ENCODE data around the gene OR11H7.
"Not testable (repeated sequence)": the region's sequence is repeated elsewhere in the genome, so short reads cannot be mapped to it uniquely, and the experiment has no call there.

Gene OR11H7

DNA sequence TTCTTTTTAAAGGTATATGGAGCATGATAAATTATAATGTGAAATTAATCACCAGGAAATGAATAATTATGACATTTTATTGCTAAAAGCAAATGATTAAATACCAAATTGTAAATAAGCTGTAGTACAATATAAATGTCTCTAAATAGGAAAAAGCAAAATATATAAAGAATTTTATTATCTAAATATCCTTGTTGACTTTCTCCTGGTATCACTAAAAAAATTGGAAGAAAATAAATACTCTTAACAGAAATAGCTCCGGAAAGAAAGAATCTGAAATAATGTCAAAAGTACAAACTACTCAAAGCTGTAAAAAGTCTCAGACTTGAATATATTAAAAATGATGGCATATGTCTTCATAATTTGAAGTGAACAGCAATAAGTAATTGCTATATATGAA, at the start of gene OR11H7:
TSS of gene OR11H7 (plus strand) at position 301 of the 400 bp plus-strand sequence.
- in situ Hi-C loops (cut with MboI; ENCODE audit: low sequenced_read_pairs), result no loop called here

DNA sequence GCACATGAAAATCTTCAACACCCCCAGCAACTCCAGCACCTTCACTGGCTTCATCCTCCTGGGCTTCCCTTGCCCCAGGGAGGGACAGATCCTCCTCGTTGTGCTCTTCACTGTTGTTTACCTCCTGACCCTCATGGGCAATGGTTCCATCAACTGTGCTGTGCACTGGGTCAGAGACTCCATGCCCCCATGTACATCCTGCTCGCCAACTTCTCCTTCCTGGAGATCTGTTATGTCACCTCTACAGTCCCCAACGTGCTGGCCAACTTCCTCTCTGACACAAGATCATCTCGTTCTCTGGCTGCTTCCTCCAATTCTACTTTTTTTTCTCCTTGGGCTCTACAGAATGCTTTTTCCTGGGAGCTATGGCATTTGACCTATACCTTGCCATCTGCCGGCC, 49.6 kb upstream of the OR11H7 start:
- in situ Hi-C loops (cut with MboI; ENCODE audit: low sequenced_read_pairs), result no loop called here

DNA sequence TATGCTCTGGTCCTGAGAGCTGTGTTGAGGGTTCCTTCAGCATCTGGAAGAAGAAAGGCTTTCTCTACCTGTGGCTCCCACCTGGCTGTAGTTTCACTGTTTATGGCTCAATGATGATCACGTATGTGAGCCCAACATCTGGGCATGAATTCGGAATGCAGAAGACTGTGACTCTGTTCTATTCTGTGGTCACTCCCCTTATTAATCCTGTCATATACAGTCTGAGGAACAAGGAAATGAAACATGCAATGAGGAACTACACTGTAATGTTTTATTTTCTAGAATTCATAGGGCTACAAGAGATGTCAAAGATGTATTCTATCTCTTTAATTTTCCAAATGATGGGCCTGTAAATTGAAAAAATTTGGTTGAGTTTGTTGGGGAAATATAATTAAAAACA, 48.9 kb upstream of the OR11H7 start:
- in situ Hi-C loops (cut with MboI; ENCODE audit: low sequenced_read_pairs), result no loop called here

DNA sequence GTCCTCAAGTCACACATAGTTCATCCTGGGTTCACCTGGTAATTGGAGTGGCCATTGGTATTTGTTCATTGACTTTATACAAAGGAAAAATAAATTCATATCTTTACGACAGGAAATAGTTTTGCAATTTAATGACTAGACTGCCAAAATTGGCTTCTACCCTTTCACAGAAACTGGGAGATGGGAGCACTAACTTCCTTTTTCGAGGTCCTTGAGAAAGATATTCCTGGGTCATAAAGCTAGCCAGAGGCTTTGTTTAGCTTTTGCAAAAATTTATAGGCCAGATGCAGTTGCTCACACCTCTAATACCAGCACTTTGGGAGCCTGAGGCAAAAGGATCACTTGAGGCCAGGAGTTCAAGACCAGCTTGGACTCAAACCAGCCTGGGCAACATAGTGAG, 48.3 kb upstream of the OR11H7 start:
- in situ Hi-C loops (cut with MboI; ENCODE audit: low sequenced_read_pairs), result no loop called here

DNA sequence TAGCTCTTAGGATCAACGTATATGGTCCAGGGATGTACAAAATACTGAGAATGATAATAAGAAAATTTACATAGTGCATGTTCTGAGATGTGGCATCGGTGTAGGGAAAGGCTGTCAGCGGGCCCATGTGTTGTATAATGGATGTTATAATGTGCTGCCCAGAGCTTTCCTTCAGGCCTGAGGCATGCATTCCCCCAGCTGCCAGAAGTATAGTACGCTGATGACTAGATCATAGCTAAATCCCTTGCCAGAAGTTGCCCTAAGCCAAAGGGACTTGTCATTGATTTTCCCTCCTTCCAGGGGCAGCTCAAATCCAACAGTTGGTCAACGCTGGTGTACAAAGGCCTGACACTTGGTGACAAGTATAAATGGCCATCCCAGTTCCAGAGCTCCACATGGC, 44.6 kb upstream of the OR11H7 start:
- in situ Hi-C loops (cut with MboI; ENCODE audit: low sequenced_read_pairs), result no loop called here

DNA sequence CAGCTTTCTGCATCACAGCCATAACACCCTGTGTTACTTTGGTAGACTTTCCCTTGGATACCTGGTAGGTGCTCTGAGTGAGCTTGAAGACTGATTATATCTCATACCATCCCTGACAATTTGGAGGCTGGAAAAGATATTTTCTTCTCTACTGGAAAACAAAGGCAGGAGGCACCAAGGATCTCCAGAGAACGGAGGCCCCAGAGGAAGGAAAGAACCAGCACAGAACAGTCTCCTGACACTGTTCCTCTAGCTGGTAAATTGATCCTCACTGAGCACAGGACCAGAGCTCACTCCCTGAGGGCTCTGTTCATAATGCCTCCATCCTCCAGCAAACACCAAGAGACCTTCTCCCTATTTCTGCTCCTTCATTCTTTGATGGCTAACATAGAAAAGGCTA, 38.2 kb upstream of the OR11H7 start, which contains the start of gene OR11G2:
TSS of gene OR11G2 (plus strand) at position 301 of the 400 bp plus-strand sequence. CDS start 6,542 bp downstream, outside the sequence.
- in situ Hi-C loops (cut with MboI; ENCODE audit: low sequenced_read_pairs), result no loop called here

DNA sequence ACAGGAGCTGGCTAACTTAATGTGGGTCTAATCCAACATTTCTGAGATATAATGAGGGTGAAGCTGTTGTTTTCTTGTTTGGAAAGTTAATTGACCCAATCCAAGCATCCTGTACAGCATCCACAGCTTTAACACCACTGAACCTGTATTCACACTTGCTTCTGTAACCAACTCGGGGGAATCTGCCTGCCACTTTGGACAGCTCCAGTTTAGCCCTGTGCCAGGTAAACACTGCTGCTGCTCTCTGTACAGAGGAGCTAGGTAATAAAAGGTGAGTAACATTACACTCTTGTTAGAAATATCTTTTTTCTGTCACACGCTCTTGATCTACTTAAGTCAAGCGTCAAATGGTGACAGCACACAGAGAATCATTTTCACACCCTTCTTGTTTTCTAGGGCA, 37.4 kb upstream of the OR11H7 start:
- in situ Hi-C loops (cut with MboI; ENCODE audit: low sequenced_read_pairs), result no loop called here

DNA sequence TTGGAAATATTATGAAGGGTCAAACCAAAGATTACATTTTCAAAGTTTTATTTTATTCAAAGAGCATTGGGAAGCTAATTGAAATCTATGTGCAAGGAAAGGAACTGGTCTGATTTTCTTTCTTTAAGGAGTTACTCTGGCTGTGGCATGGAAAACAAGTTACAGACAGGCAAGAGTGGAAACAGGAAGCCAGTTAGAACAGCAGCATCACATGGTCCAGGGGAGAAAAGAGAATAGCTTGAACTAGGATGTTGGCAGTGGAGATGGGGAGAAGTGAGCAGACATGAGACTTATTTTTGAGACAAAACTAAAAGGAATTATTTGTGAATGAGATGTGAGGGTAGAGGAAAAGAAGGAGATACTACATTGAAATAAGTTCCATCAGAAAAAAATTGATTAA, 34.7 kb upstream of the OR11H7 start:
- in situ Hi-C loops (cut with MboI; ENCODE audit: low sequenced_read_pairs), result no loop called here

DNA sequence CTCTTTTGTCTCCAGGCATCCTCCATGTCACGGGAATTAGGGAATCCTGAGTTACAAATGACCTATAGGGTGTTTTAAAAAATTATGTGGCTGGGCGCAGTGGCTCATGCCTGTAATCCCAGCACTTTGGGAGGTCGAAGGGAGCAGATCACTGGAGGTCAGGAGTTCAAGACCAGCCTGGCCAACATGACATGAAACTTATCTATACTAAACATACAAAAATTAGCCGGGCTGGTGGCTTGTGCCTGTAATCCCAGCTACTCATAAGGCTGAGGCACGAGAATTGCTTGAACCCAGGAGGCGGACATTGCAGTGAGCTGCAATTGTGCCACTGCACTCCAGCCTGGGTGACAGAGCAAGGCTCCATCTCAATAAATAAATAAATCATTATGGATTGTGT, 33.6 kb upstream of the OR11H7 start:
- in situ Hi-C loops (cut with MboI; ENCODE audit: low sequenced_read_pairs), result not testable (repeated sequence)

DNA sequence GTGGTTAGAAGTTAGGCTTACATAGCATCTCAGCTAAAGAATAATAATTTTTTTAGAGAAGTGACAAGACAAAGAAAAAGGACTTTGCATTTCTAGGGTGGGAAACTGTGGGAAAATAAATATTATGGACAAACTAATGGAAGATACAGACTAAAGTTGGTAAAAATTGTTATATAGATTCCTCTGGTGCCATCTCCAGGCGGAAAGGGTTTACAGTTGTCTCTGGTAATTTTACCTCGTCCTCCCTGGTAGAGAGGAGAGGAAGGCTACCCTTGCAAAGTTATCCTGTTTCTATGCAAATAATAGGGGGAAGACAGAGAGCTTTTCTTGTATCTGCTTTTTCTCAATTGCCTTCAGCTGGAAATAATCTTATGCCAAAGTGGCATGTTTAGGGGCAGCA, 32.9 kb upstream of the OR11H7 start:
- in situ Hi-C loops (cut with MboI; ENCODE audit: low sequenced_read_pairs), result no loop called here

DNA sequence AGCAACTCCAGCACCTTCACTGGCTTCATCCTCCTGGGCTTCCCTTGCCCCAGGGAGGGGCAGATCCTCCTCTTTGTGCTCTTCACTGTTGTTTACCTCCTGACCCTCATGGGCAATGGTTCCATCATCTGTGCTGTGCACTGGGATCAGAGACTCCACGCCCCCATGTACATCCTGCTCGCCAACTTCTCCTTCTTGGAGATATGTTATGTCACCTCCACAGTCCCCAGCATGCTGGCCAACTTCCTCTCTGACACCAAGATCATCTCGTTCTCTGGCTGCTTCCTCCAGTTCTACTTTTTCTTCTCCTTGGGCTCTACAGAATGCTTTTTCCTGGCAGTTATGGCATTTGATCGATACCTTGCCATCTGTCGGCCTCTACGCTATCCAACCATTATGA, 31.3 kb upstream of the OR11H7 start:
- in situ Hi-C loops (cut with MboI; ENCODE audit: low sequenced_read_pairs), result no loop called here

DNA sequence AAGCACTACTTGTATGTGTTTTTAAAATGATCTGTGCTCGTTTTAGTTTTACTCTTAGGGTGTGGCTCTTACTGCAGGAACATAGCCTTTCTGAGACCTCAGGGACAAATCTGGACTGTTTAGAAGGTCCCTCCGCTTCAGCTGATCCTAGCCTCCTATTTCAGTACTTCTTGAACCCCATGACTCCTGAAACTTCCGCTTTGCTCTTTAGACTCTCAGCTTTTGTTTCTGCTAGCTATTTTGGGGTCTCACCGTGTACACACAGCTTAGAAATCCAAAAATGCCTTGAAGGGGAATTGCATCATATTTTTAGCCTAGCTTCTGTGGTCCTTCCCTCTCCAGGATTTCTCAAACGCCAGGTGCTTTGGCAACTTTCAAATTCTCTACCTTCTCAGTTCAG, 29.8 kb upstream of the OR11H7 start:
- in situ Hi-C loops (cut with MboI; ENCODE audit: low sequenced_read_pairs), result no loop called here

DNA sequence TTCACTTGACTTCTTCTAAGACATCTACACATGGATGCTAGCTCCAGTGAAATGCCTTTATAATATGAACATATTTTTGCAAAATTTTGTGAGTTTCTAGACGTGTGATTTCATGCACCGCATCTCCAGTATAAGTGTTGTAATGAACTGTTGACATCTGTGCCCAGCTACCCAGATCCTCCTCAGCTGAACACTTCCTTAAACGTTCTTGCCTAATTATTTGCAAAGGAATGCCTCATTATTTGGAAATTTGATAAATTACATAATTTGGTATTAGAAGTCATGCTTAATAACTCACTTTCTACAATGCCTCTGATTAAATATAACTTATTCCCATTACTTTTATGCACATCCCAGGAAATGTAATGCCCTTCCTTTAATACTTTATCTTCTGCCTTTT, 24.1 kb upstream of the OR11H7 start:
- in situ Hi-C loops (cut with MboI; ENCODE audit: low sequenced_read_pairs), result no loop called here

DNA sequence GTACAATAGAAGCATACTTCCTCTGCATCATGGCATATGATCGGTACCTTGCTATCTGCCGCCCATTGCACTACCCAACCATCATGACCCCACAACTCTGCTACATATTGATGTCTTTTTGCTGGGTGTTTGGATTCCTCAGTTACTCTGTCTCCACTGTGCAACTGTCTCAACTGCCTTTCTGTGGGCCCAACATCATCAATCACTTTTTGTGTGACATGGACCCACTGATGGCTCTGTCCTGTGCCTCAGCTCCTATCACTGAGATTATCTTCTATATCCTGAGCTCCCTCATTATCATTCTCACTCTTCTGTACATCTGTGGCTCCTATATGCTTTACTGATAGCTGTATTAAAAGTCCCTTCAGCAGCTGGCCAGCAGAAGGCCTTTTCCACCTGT, 19.2 kb upstream of the OR11H7 start:
- in situ Hi-C loops (cut with MboI; ENCODE audit: low sequenced_read_pairs), result no loop called here

DNA sequence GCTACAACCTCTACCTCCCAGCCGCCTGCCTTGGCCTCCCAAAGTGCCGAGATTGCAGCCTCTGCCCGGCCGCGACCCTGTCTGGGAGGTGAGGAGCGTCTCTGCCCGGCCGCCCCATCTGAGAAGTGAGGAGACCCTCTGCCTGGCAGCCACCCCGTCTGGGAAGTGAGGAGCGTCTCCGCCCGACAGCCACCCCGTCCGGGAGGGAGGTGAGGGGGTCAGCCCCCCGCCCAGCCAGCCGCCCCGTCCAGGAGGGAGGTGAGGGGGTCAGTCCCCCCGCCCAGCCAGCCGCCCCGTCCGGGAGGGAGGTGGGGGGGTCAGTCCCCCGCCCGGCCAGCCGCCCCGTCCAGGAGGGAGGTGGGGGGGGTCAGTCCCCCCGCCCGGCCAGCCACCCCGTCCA, 16.4 kb upstream of the OR11H7 start:
- in situ Hi-C loops (cut with MboI; ENCODE audit: low sequenced_read_pairs), result not testable (repeated sequence)

DNA sequence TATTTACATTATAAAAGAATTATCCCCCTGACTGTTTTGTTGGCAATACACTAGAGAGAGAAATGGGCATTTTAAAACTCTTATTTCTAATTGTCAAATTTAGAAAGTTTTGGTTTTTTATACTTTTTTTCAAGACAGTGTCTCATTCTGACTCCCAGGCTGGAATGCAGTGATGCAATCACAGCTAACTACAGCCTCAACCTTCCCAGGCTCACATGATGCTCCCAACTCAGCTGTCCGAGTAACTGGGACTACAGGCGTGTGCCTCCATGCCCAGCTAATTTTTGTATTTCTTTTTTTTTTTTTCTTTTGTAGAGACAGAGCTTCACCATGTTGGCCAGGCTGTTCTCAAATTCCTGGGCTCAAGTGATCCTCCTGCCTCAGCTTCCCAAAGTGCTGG, 13.6 kb upstream of the OR11H7 start:
- in situ Hi-C loops (cut with MboI; ENCODE audit: low sequenced_read_pairs), result no loop called here

DNA sequence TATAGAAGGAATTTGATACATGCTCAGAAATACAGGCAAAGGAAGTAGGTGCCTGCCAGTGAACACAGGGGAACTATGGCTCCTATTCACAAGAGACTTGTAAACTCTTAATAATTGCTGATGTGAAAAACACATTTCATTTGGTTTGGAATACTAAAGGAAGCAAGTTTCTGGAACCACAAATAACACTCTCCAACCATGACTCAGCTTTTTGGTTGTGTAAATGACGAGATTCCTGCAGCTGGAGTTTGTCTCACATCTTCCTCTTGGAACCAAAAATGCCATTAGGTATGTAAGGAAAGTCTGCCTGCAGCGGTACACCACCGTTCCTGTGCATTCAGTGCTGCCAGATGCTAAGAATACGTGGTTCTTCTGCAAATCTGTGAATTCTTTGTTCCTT, 9.7 kb upstream of the OR11H7 start:
- in situ Hi-C loops (cut with MboI; ENCODE audit: low sequenced_read_pairs), result no loop called here

DNA sequence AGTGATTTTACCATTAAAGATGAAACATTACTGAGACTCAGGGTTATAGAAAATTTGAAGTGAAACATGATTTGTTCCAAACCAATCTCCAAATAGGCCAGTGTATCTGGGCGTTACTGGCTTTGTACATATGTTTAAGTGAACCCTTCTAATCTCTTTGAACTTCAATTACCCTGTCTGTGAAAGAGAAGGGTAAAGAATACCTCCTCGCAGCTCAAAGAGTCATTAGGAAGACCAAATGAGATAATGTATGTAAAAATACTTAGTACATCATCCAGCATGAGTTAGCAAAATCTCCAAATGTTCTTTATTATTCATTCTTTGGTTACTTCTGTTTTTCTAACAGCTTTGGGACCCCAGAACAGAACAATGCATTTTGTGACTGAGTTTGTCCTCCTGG, 5.4 kb upstream of the OR11H7 start, which contains the start of gene OR11H6:
TSS of gene OR11H6 (plus strand) at position 301 of the 400 bp plus-strand sequence. CDS start at position 301, 0 bp downstream.
- in situ Hi-C loops (cut with MboI; ENCODE audit: low sequenced_read_pairs), result no loop called here

DNA sequence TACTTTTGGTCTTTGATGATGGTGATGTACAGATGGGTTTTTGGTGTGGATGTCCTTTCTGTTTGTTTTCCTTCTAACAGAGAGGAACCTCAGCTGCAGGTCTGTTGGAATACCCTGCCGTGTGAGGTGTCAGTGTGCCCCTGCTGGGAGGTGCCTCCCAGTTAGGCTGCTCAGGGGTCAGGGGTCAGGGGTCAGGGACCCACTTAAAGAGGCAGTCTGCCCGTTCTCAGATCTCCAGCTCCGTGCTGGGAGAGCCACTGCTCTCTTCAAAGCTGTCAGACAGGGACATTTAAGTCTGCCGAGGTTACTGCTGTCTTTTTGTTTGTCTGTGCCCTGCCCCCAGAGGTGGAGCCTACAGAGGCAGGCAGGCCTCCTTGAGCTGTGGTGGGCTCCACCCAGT, 6.6 kb downstream of the OR11H7 start:
- in situ Hi-C loops (cut with MboI; ENCODE audit: low sequenced_read_pairs), result not testable (repeated sequence)

DNA sequence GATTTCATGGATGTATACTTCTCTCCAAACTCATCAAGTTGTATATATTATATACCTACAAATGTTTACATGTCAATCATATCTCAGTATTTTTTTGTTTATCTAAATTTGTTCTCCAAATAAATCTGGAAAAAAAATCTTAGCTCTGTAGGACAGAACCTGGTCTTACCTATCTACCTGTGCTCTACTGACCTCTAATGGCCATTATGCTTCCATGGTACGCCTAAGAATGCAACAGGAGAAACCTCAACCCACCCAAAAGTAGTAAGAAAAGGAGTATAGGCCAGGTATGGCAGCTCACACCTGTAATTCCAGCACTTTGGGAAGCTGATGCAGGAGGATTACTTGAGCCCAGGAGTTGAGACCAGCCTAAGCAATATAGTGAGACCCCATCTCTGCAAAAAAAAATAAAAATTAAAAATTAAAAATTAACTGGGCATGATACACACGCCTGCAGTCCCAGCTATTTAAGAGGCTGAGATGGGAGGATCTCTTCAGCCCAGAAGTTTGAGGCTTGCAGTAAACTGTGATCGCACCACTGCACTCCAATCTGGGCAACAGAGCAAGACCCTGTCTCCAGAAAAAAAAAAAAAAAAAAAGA, 19.0 kb downstream of the OR11H7 start:
- in situ Hi-C loops (cut with MboI; ENCODE audit: low sequenced_read_pairs), result no loop called here

DNA sequence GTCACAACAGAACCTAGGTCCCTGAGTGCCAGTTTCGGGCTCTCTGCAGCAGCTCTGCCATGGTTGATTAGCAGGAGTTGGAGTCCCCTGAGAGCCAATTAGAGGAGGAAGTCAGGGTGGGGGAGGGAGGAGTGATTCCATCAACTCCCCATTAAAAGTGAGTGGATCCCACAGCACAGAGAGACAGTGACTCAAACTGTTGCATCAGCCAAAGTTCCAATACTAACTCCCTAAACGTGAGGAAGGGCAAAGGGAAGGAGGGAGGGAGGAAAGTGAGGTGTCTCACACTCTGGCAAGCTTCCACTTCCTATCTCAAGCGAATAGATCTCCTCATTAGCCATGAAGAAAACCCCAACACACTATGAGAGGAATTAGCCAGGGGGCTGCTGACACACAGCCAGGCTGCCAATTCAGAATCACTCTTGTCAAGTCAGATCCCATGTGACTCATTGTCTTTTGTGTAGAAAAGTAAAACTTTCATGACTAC, 33.9 kb downstream of the OR11H7 start:
- in situ Hi-C loops (cut with MboI; ENCODE audit: low sequenced_read_pairs), result no loop called here

DNA sequence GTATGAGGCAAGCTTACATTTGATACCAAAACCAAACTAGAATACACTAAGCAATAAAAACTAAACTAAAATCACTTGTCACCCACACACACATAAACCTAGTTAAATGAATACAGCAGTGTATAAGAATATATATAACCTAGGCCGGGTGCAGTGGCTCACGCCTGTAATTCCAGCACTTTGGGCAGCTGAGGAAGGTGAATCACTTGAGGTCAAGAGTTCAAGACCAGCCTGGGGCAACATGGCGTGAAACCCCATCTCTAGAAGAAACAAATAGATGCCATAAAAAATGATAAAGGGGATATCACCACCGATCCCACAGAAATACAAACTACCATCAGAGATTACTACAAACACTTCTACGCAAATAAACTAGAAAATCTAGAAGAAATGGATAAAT, 35.6 kb downstream of the OR11H7 start:
- in situ Hi-C loops (cut with MboI; ENCODE audit: low sequenced_read_pairs), result not testable (repeated sequence)

DNA sequence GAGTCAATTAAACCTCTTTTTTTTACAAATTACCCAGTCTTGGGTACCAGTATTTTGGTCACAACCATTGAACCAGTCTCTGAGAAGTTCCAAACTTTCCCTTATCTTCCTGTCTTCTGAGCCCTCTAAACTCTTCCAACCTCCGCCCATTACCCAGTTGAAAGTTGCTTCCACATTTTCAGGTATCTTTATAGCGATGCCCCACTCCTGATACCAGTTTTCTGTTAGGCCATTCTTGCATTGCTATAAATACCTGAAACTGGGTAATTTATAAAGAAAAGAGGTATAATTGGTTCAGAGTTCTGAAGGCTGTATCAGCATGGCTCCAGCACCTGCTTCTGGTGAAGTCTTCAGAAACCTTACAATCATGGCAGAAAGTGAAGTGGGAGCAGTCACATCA, 45.3 kb downstream of the OR11H7 start:
- in situ Hi-C loops (cut with MboI; ENCODE audit: low sequenced_read_pairs), result no loop called here

Data from HL-60/S4 treated with retinoic acid at 250 ng/mL for 4 days and 3 days (cell line).